ENCODE data around the gene NEURL1B.

GRCh38 chr5:172591636-172592035, 49.4 kb upstream of the NEURL1B start:
- TF ChIP-seq, protein P1, sequence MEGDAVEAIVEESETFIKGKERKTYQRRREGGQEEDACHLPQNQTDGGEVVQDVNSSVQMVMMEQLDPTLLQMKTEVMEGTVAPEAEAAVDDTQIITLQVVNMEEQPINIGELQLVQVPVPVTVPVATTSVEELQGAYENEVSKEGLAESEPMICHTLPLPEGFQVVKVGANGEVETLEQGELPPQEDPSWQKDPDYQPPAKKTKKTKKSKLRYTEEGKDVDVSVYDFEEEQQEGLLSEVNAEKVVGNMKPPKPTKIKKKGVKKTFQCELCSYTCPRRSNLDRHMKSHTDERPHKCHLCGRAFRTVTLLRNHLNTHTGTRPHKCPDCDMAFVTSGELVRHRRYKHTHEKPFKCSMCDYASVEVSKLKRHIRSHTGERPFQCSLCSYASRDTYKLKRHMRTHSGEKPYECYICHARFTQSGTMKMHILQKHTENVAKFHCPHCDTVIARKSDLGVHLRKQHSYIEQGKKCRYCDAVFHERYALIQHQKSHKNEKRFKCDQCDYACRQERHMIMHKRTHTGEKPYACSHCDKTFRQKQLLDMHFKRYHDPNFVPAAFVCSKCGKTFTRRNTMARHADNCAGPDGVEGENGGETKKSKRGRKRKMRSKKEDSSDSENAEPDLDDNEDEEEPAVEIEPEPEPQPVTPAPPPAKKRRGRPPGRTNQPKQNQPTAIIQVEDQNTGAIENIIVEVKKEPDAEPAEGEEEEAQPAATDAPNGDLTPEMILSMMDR (IDR thresholded peaks at IDR 0.05), result no peak
- no peak for TF ChIP-seq POLR2A (IDR thresholded peaks at IDR 0.05)

All from body of pancreas (tissue), 4 donors.